ENCODE results near the gene PTDSS2.
"Not testable (repeated sequence)": the region's sequence is repeated elsewhere in the genome, so short reads cannot be mapped to it uniquely, and the experiment has no call there.

PTDSS2 gene

GRCh38 chr11:514606-515005, 64.5 kb downstream of the PTDSS2 start:
- no peak for TF ChIP-seq CTCF (IDR thresholded peaks at IDR 0.05; ENCODE audit: insufficient read depth, low read depth, low read length, missing control alignments)
- no peak overlapping the region for H3K4me3 ChIP-seq (ENCODE audit: low read depth, low read length)
- no peak for DNase-seq (ENCODE audit: low read depth)

DNA sequence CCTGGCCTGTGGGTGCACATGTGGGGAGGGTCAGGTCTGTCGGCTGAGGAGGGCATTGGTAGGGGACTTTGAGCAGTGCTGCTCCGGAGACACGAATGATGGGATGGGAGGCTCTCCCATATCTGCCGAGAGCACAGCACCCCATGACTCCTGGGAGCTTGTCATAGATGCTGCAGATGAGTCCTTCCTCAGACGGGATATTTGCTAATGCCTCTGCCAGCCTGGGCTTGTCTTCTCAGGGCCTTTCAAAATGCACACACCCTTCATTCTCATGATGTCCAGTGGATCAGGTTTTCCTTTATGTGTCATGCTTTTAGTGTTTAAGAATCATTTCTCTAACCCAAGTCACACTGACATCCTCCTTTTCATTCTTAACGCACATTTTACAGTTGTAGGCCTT, 65.1 kb downstream of the PTDSS2 start:
- TF ChIP-seq CTCF (IDR thresholded peaks at IDR 0.05; ENCODE audit: insufficient read depth, low read depth, low read length, missing control alignments) = no peak
- H3K4me3 ChIP-seq (ENCODE audit: low read depth, low read length) = no peak overlapping the region
- DNase-seq (ENCODE audit: low read depth) = no peak

GRCh38 chr11:516400-516799, 66.3 kb downstream of the PTDSS2 start:
- no peak for DNase-seq (ENCODE audit: low read depth)
- no peak overlapping the region for H3K4me3 ChIP-seq (ENCODE audit: low read depth, low read length)
- no peak for TF ChIP-seq CTCF (IDR thresholded peaks at IDR 0.05; ENCODE audit: insufficient read depth, low read depth, low read length, missing control alignments)

- not testable (repeated sequence) for H3K4me3 ChIP-seq (ENCODE audit: low read depth, low read length); DNase-seq (ENCODE audit: low read depth)
Observed at GRCh38 chr11:516918-517685, 67.0 kb downstream of the PTDSS2 start.

GRCh38 chr11:518463-519202, 68.6 kb downstream of the PTDSS2 start:
- no peak overlapping the region for H3K4me3 ChIP-seq (ENCODE audit: low read depth, low read length)
- DNase-seq (ENCODE audit: low read depth) = peak; percentile 81
- peak; percentile 67 for TF ChIP-seq CTCF (IDR thresholded peaks at IDR 0.05; ENCODE audit: insufficient read depth, low read depth, low read length, missing control alignments)

- H3K4me3 ChIP-seq (ENCODE audit: low read depth, low read length) = no peak overlapping the region
- DNase-seq (ENCODE audit: low read depth) = no peak
- TF ChIP-seq CTCF (IDR thresholded peaks at IDR 0.05; ENCODE audit: insufficient read depth, low read depth, low read length, missing control alignments) = no peak
Observed at GRCh38 chr11:520428-521176, 70.5 kb downstream of the PTDSS2 start.

GRCh38 chr11:521177-521688, 71.2 kb downstream of the PTDSS2 start:
- no peak for DNase-seq (ENCODE audit: low read depth)
- no peak overlapping the region for H3K4me3 ChIP-seq (ENCODE audit: low read depth, low read length)
- no peak for TF ChIP-seq CTCF (IDR thresholded peaks at IDR 0.05; ENCODE audit: insufficient read depth, low read depth, low read length, missing control alignments)
